SK-N-SH (cell line): ENCODE measurements around the gene SYNGR1. TPM values are rescaled to one million over a fixed set of nuclear protein-coding genes. Genes with fewer than 3 reads are reported as not detected.

Experiments
- CTCF ChIA-PET: fragments of 300-600, 350-600 bp; formaldehyde crosslinking; extraction: SDS; loops from one replicate; lab custom pipeline; 2021; lab: Yijun Ruan, JAX
- POLR2A ChIA-PET: fragments of 350-600 bp; sonication (Branson Sonifier 250); formaldehyde crosslinking; extraction: SDS; loops from one replicate; lab custom pipeline; 2020; ENCODE audit warnings: antibody characterized with exemption, inconsistent platforms; lab: Yijun Ruan, JAX
- DNase-seq: peaks from one replicate; pipeline ENCODE4 v3.0.0; 2012
- H2AFZ ChIP-seq: fragments of 200-600 bp; sonication (generic); 2 replicates; pipeline ENCODE4 v1.8.1; 2016; ENCODE audit warnings: antibody characterized with exemption, mild to moderate bottlenecking, low read depth
- H3F3A ChIP-seq: fragments of 200-600 bp; sonication (generic); replicated peaks from 2 replicates; pipeline ENCODE3; 2016; ENCODE audit warnings: antibody characterized with exemption, mild to moderate bottlenecking; ENCODE audit not compliant: insufficient read depth
- H3K27ac ChIP-seq, 2 experiments: fragments of 200-500 bp in 1 of 2; fragments of 200-600 bp in 1 of 2; sonication (Bioruptor generic) in 1 of 2; sonication (generic), shearing (Covaris generic) in 1 of 2; 2 replicates each; pipeline versions ENCODE4 v1.5.1 to v1.6.1; 2014 to 2016; ENCODE audit warnings: low read depth in 2 of 2, inconsistent platforms in 1 of 2, low read length in 1 of 2, mild to moderate bottlenecking in 1 of 2, mixed read lengths in 1 of 2
- H3K27me3 ChIP-seq: fragments of 200-600 bp; sonication (generic), shearing (Covaris generic); 2 replicates; pipeline ENCODE4 v1.6.1; 2016; ENCODE audit warnings: mixed run types; ENCODE audit not compliant: insufficient read depth
- H3K36me3 ChIP-seq, 2 experiments: fragments of 200-500 bp in 1 of 2; fragments of 200-600 bp in 1 of 2; sonication (Bioruptor generic) in 1 of 2; sonication (generic) in 1 of 2; replicated peaks in 1 of 2; 2 replicates each; pipeline versions ENCODE3 to v1.5.1; 2014 to 2016; ENCODE audit warnings: low read length in 1 of 2, mild to moderate bottlenecking in 1 of 2; ENCODE audit not compliant: insufficient read depth in 2 of 2, control insufficient read depth in 1 of 2
- H3K4me1 ChIP-seq, 2 experiments: fragments of 200-500 bp in 1 of 2; fragments of 200-600 bp in 1 of 2; sonication (Bioruptor generic) in 1 of 2; sonication (generic), shearing (Covaris generic) in 1 of 2; 2 replicates each; pipeline versions ENCODE4 v1.5.1 to v1.6.1; 2014 to 2016; ENCODE audit warnings: low read depth in 1 of 2, low read length in 1 of 2, mixed run types in 1 of 2; ENCODE audit not compliant: insufficient read depth in 2 of 2, control insufficient read depth in 1 of 2
- H3K4me2 ChIP-seq: fragments of 200-600 bp; sonication (generic), shearing (Covaris generic); 2 replicates; pipeline ENCODE4 v1.6.1; 2017; ENCODE audit warnings: mixed run types
- H3K4me3 ChIP-seq, 2 experiments: fragments of 200-500 bp in 1 of 2; fragments of 200-600 bp in 1 of 2; sonication (Bioruptor generic) in 1 of 2; sonication (generic), shearing (Covaris generic) in 1 of 2; 2 replicates each; pipeline versions ENCODE4 v1.5.1 to v1.8.1; 2014 to 2016; ENCODE audit warnings: low read depth in 2 of 2, inconsistent platforms in 1 of 2, low read length in 1 of 2, mild to moderate bottlenecking in 1 of 2, mixed read lengths in 1 of 2, moderate library complexity in 1 of 2
- H3K79me2 ChIP-seq: fragments of 200-600 bp; sonication (generic); 2 replicates; pipeline ENCODE4 v1.8.1; 2017; ENCODE audit warnings: mild to moderate bottlenecking; ENCODE audit not compliant: insufficient read depth
- H3K9ac ChIP-seq: fragments of 200-600 bp; sonication (generic); 2 replicates; pipeline ENCODE4 v1.6.1; 2017; ENCODE audit warnings: mixed run types
- H3K9me2 ChIP-seq: fragments of 200-600 bp; sonication (generic); 2 replicates; pipeline ENCODE4 v1.6.1; 2017; ENCODE audit warnings: mixed run types
- H3K9me3 ChIP-seq: fragments of 200-600 bp; sonication (generic); 2 replicates; pipeline ENCODE4 v1.6.1; 2017; ENCODE audit warnings: mixed run types, mild to moderate bottlenecking, moderate library complexity
- H4K20me1 ChIP-seq: fragments of 200-600 bp; sonication (generic); 2 replicates; pipeline ENCODE4 v1.6.1; 2017; ENCODE audit warnings: mild to moderate bottlenecking, mixed run types; ENCODE audit not compliant: insufficient read depth
- ELF1 ChIP-seq: IDR thresholded peaks from 2 replicates; pipeline ENCODE4 v1.4.0; 2012
- MAX ChIP-seq: IDR thresholded peaks from 2 replicates; pipeline ENCODE4 v1.4.0; 2012; ENCODE audit warnings: low read depth
- REST ChIP-seq: IDR thresholded peaks from 2 replicates; pipeline ENCODE4 v1.6.1; 2012; ENCODE audit warnings: mild to moderate bottlenecking, low read depth, low read length, moderate library complexity
- RFX5 ChIP-seq: IDR thresholded peaks from 2 replicates; pipeline ENCODE4 v1.6.1; 2012; ENCODE audit warnings: mild to moderate bottlenecking, improper control_type of control experiment, low read length
- TCF12 ChIP-seq: IDR thresholded peaks from 2 replicates; pipeline ENCODE4 v1.4.0; 2012
- whole genome bisulfite sequencing: methylation state at CpG from one replicate; pipeline ENCODE4 v1.1.6; 2017; ENCODE audit warnings: low lambda C conversion rate; 5-methylcytosine and 5-hydroxymethylcytosine counted together
- polyA plus RNA-seq, 3 experiments: library from polyadenylated mRNA; depleted of rRNA; stranded (reverse); fragments of >200 nt; gene quantifications; 2 replicates each; pipeline ENCODE4 v1.2.3, GENCODE V29; 2012

SYNGR1 gene
- polyA plus RNA-seq, 1 of the 3 experiments (the other 2 are of a cell fraction), result 18.7 TPM

GRCh38 chr22:39429916-39430575, 80.3 kb downstream of the SYNGR1 start:
- Histone ChIP-seq H2AFZ (no peak overlapping the region), H3K4me3 (no peak overlapping the region), H4K20me1 (no peaks in the 10 kb centered on the region), H3K27ac (no peak overlapping the region), H3K27me3 (no peaks in the 10 kb centered on the region), H3K9ac (no peak overlapping the region), H3K79me2 (no peaks in the 10 kb centered on the region), H3K9me3 (no peaks in the 10 kb centered on the region), H3K4me2 (no peak overlapping the region), H3K36me3 (peaks cover 0 to 9% of the 10 kb centered on the region in 2 experiments), H3F3A (no peaks in the 10 kb centered on the region), H3K9me2 (no peaks in the 10 kb centered on the region), H3K4me1 (peaks cover 0 to 4% of the 10 kb centered on the region in 2 experiments; a peak in 2 of 4 replicates)
- POLR2A ChIA-PET, result no interaction called here
- TF ChIP-seq REST (no peak), TCF12 (no peak)
- CTCF ChIA-PET, result no interaction called here
- WGBS, result 93% methylated on average over 9 of the region's 27 CpGs
- DNase-seq, result no peak

- H3K27me3 ChIP-seq, result no peaks in the 10 kb centered on the region
- DNase-seq, result no peak
- no peaks in the 10 kb centered on the region for H3F3A ChIP-seq
- H3K9me2 ChIP-seq, result no peaks in the 10 kb centered on the region
- H3K4me1 ChIP-seq, result peaks cover 0 to 4% of the 10 kb centered on the region in 2 experiments; a peak in 2 of 4 replicates
- no peaks in the 10 kb centered on the region for H4K20me1 ChIP-seq
- peaks cover 0 to 9% of the 10 kb centered on the region in 2 experiments for H3K36me3 ChIP-seq
- H2AFZ ChIP-seq, result no peak overlapping the region
- no peak overlapping the region for H3K4me2 ChIP-seq
- H3K79me2 ChIP-seq, result no peaks in the 10 kb centered on the region
- no peaks in the 10 kb centered on the region for H3K9me3 ChIP-seq
- CTCF ChIA-PET, result no interaction called here
- 100% methylated on average over 1 of the region's 10 CpGs for WGBS
- TF ChIP-seq MAX (no peak), ELF1 (no peak), TCF12 (no peak), RFX5 (no peak)
- TF ChIP-seq, all 33 proteins: peak for 0
- no peak overlapping the region; a peak in 1 of 4 replicates for H3K27ac ChIP-seq
- H3K9ac ChIP-seq, result no peak overlapping the region
- POLR2A ChIA-PET, result no interaction called here
- no peak overlapping the region for H3K4me3 ChIP-seq
Observed at GRCh38 chr22:39430576-39431150, 80.9 kb downstream of the SYNGR1 start.
